Endometrium (tissue), 2 donors: Measurements from ENCODE around the gene RNF5.
"Not testable (repeated sequence)": the region's sequence is repeated elsewhere in the genome, so short reads cannot be mapped to it uniquely, and the experiment has no call there.

Experiments
- FAIRE-seq: peaks from 2 replicates; lab custom pipeline; 2012; peaks lifted over from hg19 to GRCh38; lab: Jason Lieb, UNC
- donor health status: control.
- donor health status: control.

RNF5 gene

DNA sequence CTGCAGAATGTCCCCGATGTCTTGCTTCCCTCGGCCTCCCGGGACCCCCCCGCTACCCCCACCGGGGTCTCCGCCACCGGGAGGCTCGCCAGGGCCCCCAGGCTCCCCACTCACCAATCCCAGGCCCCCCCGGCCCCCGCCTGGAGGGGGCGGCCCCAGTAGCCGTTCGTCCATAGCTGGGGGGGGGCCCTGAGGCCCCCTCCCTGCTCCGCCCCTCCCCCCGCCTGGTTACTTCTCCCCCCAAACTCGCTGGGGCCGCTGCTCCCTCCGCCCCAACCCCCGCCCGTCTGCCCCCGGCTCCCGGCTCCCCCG is 11.5 kb downstream of the RNF5 start:
- no peak for FAIRE-seq

DNA sequence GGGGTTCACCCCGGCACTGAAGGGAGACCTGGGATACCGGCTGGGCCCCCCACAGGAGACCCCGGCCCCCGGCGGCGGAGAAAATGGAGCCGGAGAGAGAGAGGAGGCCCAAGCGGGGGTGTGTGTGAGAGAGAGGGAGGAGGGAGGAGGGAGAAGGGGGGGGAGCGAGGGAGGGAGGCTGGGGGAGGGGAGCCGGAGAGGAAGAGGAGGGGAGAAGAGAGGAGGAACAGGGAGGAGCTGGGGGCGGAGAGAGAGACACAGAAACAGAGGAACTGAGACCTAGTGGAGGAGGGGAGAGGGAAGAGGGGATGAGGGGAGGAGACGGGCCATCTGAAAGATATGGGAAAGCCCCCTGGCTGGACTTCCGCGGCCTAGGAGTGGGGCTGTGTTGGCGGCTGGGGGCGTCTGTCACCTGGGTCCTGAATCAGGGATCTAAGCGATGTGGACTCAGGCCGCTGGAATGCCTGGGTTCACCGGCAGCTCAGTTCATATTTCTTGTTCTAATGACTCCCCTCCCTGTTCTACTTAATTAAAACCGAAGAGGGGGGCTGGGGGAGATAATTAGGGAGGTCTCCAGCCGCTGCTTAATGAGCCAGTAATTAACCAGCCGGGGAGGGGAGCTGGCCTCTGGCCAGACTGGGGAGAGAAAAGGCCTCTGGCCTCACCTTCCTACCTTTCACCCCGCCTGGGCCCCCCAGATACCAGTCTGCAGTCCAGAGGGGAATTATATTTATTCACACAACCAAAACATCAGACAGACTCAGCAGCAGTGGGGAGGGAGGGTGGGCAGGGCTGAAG is 12.0 kb downstream of the RNF5 start, which contains the start of gene PBX2:
Gene PBX2 (minus strand): TSS at position 149 of the 798 bp plus-strand sequence. CDS start 287 bp downstream, outside the sequence.
- no peak for FAIRE-seq

DNA sequence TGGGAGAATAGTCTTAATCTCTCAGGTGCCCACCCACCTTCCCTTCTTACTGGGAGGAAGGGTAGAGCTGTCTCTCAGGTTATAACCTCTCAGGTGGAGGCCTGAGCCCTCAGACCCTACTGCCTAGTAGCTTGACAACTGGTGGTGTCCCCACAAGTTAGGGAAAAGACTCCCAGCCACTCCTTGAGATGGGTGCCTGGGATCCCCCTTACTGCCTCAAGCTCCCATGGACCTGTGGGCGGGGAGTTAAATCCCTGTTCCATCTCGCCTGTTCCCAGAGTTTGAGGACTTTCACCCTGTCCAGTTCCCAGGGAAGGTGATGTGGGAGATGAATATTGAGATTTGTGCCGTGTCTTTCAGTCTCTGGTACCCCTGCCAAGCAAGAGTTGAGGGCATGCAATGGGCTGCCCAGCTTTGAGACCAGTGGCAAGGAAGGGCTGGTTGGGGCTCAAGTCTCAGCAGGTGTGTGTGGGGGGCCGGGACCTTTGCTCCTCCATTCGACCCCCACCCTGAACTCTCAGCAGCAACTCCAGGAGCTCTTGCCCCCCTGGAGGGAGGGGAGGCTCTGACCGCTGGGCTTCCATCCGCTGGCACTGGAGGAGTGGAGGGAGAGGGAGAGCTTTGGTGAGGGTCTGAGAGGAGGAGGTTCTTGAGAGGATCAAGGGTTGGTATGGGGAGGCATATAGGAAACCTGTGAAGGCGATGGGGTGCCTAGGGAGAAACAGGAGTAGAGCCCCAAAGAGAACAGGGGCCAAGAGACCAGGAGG is 12.9 kb downstream of the RNF5 start:
- no peak for FAIRE-seq

DNA sequence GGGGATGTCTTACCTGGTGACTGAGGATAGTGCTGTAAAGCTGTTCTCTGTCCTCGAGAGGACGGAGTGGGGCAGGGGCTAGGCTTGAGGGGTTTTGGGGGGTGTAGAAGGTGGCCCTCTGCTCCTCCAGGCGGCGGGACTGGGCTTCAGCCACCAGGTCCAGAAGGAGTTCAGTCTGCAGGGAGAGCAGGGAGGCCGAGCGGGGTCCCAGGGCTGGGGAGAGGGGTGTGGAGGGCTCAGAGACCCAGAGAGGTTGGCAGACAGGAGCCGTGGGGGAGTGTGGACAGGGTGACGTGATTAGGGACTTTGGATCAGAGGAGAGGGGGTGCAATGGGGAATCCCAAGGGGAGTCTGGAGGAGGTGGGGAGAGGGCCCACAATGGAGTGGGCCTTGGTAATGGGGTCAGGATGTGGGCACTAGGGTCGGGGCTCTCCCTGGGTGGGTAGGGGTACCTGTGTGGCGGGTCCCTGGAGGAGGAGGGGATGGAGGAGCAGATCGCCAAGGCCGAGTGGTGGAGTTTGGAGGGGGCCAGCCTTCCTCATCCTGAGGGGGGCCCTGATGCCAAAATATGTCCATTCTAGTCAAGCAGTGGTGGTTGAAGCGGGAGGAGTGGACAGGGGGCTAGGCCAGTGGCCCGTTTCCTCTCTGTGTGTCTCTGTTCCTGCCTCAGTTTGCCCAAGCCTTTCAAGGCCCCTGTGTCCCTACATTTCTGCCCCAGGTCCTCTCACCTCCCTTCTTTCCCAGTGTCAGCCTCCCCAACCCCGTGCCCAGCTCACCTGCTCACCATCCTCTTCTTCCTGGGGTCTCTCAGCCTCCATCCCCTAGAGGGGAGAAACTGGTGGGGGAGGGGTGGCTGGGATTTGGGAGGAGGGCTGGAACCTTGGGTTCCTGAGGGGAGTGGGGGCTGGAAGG is 13.7 kb downstream of the RNF5 start:
- no peak for FAIRE-seq

DNA sequence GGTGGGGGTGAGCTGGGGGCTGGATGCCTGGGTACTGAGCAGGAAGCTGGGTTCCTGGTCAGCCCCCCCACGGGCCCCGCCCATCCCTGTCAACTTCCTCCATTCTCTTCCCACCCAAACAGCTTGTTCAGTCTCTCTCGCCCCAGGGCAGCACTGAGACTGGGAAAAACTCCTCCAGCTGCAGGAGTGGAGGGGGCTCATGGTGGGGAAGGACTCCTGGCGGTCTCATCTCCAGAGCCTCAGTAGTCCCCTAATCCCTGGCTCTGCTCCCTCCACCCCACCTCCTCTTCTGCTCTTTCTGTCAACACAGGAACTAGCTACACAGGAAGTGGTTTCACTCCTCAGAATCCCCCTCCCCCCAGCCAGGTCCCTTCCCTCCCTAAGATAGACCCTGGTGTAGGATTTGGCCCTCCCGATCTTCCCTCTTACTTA is 14.4 kb downstream of the RNF5 start, which contains the start of gene GPSM3:
Gene GPSM3 (minus strand): TSS at position 36 of the 432 bp plus-strand sequence. CDS start 130 bp downstream, outside the sequence.
- FAIRE-seq: no peak

DNA sequence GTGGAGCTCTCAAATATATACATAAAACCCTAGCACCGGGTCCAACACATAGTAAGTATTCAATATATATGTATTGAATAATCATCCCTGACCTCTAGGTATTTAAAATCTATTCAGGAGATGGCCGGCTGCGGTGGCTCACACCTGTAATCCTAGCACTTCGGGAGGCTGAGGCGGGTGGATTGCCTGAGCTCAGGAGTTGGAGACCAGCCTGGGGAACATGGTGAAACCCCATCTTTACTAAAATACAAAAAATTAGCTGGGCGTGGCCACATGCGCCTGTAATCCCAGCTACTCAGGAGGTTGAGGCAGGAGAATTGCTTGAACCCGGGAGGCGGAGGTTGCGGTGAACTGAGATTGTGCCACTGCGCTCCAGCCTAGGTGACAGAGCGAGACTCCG is 14.9 kb downstream of the RNF5 start:
- not testable (repeated sequence) for FAIRE-seq

DNA sequence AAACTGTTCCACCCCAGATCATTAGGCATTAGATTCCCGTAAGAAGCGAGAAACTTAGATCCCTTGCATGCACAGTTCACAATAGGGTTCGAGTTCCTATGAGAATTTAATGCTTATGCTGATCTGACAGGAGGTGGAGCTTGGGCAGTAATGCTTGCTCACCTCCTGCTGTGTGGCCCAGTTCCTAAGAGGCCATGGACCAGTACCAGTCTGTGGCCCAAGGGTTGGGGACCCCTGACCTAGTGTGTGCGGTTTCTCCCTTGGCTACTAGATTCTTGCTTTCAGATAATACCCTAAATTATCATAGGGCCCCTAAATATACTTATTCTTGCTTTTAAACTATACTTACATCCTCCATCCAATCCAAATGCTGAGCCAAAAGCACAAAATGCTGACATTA is 16.2 kb downstream of the RNF5 start:
- FAIRE-seq: no peak

DNA sequence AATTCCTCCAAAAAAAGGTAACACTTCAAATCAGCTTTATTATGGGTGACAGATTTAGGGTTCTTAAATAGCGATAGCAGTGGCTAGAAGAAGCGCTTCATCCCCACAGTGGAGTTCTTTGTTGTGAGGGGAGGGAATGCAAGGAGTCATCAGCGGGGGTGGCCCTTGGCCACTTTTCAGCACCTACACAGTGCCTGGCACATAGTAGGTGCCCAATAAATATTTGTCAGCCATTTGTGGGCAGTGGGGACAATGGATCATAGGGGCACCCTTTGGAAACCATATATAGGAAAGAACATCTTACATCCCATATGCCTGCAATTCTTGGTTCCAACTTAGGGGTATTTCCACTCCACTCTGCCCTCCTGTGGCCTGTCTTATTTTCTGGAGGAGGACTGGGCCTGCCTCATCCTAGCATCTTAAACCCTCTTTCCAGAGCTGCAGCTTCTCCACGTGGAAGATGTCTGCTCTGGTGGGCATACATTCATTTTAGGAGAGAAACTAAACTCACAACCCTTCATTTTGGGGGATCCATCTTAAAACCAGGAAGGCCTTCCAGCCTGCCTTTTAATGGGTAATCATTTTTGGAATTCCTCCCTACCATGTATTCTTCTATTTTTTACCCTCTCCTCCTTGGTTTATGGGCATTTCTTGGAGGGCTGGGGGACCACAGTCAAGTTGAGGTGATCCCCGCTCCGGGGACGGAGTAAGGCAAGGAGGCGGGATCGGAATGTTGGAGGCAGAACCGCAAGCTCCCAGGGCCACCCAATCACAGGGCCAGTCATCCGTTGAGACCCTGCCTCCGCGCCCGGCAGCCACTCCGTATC is 16.8 kb downstream of the RNF5 start:
- no peak for FAIRE-seq

DNA sequence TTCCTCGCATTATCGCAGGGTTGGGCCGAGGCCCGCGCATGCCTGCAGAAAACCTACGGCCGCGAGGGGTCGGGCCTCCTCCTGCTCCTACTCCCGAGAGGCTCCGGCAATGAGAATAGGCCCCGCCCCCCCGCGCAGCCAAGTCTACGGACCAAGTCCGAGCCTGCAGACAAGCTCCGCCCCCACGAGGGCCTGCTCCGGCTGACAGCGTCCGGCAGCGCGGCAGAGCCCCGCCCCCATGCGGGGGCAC is 17.4 kb downstream of the RNF5 start:
- peak; percentile 93 for FAIRE-seq

DNA sequence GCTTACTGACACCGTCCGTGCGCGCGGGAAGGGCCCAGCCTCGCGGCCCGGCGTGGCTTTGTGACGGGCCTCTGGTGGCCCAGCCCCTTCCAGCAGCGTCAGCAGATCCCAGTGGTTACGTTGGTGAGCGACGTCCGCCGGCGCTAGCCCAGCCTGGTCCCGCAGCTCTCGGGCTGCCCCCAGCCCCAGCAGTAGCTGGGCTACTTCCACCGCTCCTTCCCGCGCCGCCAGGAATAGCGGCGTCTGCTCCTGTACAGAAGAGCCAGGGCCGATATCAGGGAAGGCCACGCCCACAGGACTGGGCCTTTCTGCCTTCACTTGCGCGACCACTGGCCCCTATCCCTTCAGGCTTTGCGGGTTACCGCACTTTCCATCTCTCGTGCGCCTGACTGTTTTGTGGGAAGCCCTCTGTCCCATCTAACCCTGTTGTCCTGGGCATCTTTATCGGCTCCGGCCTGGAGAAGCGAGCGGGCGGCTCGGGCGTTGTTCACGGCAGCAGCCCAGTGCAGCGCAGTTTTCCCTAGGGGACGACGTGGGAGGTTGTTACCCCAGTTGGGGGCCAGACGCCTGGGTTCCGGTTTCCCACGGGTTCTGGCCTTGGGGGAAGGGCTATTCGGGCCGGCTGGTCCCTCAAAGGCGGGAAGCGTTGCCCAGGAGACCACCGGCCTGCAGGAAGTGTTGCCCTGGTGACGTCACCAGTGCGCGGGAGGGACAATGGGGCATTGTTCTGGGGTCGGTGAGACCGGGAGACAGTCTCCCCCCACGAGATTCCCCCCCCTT is 17.9 kb downstream of the RNF5 start:
- FAIRE-seq: no peak

DNA sequence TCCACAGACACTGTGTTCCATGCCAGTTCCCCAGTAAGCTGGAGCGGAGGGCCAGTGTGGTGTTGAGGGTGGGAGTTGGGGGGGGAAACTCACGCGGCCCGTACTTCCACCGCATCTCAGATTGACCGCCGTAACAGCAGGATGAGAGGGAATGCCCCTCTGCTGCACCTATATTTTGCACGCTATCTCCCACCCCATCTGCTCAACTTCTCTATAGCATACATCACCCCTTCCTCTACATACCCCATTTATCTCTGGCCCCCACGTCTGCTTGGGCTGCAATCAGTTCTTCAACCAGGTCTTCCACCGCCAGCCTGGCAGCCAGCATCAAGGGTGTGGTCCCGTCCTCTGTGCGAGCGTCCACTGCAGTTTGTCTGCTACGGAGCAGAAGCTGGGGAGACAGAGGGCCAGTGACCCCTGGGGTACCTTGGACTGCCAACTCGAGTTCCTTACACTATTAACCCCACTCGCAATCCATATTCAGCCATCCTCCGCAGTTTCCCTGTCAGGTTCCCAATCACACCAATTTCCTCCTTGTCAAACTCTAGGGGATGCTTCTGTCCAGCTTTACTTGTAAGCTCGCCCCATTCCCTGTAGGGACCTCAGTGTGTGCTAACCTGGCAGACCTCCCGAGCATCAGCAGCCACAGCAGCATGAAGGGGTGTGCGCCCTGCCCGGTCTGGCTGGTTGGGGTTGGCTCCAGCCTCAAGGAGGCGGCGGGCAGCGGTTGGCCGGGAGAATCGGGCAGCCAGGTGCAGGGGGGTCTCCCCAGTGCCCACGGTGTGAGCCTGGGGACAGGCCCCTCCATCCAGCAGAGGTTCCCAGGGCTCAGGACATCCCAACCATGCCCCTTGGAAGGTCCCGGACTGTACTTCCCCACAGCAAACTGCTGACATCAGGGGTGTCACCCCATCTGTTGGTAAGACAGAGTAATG is 18.7 kb downstream of the RNF5 start:
- FAIRE-seq: no peak

DNA sequence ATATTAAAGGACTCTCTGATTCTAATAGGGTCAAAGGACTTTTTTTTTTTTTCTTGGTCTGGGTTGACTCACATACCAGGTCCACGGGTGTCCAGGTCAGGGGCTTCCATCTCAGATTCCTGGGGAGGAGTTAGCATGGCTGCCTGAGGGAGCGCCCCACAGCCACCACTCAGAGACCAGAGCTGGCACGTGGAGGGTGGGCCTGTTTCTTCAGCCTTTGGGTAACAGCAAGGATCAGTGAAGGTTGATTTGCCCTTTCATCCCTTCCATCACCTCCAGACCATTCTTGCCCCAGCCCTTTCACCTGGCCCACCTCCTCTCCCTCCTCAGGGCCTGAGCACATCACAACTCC is 20.1 kb downstream of the RNF5 start:
- no peak for FAIRE-seq

DNA sequence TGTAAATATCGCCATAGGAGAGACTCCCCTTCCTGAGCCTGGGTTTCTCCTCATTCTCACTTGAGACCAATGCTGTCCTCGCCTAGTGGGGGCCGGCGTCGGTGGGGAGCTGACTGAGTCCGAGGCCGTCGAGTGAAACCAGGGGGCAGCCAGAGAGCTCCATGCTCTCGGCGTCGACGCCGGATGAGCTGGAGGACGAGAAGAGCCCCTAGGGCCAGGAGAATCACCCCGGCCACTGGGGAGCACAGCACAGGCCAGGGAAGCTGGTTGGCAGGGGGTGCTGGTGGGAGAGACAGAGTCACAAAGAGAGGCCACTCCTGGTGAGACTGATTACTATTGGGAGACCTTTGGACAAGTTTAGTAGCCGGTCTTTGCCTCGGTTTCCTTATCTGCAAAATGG is 20.7 kb downstream of the RNF5 start:
- no peak for FAIRE-seq

DNA sequence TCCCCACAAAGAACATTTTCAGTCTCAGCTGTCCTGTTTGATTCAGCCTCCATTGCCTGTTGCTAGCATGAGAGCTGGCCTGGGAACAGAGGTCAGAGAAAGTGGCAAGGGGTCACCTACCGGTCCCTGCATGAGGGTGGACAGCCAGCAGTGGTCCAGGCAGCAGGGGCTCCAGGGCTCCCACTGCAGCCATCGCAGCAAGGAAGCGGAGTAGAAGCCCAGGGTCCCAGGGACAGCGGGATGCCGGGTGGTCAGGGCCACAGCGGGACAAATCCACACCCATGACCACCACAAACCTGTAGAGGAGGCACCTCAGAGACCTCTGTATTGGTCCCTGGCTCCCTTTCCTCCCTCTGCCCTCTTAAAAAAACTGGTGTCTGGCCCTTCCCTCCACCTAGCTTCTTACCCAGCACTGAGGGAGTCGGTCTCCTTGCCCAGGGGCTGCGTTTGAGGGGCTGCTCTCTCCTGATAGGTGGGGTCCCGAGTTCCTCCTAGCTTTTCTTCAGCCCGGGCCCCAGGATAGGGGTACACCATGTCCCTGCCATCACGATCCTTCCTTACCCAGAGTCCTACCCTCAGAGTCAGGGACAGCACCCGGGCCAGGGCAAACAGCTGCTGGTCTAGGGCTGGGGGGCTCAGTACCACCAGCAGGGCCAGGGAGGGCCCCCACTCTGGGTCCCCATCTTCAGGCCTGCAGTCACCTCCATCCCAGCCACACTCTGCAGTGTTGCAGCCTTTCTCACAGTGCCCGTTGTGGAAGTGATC is 22.7 kb downstream of the RNF5 start:
- no peak for FAIRE-seq

DNA sequence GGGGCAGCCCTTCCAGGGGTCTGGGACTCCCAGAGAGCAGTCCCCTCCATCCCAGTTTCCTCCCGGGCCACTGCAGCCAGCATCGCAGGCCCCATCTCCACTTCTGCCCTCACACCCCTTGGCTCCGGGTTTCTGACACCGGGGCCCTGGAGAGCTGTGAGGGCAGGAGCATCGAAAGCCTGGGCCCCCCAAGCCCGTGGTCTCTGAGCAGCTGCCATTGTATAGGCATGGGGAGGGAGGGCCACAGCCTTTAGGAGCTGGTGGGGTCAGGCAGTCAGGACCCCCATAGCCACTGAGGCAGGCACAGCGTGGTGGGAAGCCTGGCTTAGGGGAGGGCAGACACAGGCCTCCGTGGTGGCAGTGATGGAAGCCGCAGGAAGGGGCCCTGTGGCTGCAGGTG is 24.0 kb downstream of the RNF5 start:
- no peak for FAIRE-seq

DNA sequence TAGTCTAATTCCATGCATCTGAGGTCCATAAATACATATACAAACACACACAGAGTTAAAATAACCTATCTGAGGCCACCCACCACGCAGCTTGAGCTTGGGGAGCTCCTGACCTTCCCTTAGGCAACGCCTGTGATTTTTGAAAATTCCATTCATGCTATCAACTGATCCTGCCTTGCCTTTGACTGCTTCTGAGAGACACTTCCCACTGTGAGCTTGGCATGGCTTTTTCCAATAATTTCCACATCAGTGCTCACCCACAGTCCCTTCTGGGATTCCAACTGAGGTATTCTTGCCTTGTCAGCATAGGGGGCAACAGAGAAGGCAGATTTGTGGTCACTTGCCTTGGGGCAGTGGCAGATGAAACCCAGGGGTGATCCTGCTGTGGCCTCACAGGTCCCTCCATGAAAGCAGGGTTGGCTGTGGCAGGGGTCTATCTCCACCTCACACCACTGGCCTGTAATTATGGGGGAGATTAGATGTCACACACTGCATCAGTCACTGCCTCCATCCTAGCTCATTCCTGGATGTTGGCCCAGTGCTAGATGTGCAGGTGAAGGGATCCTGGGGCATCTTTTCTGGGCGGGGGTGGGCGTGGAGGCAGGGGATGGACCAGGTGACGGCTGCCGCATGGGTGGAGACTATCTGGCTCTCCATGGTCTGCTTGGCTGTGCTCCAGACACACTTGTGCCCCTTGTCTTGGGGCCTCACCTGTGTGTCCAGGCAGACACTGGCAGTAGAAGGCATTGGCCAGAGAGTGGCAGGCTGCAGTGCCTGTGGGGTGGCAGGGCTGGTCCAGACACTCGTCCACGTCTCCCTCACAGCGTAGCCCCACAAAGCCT is 25.4 kb downstream of the RNF5 start:
- FAIRE-seq: no peak

DNA sequence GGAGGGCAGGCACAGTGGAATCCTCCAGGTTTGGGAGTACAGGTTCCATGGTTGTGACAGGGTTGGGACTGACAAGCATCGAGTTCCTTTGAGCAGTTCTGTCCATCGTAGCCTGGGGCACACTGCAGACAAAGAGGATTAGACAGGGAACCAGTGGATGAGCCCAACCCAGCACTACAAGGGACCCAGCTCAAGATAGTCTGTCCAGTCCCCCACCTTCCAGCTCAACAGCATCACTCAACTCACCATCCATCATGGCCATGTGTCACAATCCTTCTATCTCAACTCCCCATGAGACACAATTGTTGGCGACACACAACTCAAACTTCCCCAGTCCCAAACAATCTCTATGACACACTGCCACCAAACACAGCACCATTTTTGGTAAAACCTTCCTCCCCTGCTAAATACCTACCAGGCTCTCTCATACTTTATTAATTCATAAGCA is 26.1 kb downstream of the RNF5 start:
- no peak for FAIRE-seq

DNA sequence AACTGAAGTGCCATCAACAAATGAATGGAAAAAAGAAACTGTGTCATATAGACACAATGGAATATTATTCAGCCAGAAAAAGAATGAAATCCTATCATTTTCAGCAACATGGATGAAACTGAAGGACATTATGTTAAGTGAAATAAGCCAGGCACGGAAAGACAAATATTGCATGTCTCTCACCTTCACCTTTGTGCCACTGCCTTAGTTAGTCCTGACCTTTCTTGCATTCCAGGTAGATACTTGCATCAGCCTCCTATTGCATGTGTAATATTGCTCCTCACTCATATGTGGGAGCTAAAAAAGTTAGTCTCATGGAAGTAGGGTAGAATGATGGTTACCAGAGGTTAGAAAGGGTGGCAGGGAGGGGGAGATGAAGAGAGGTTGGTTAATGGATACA is 30.8 kb downstream of the RNF5 start:
- no peak for FAIRE-seq
